NCI-H1092 (cell line): ENCODE results near the gene SELENOV.
"Not testable (repeated sequence)": the region's sequence is repeated elsewhere in the genome, so short reads cannot be mapped to it uniquely, and the experiment has no call there.

Experiments
- DNase-seq: peaks from one replicate; lab custom pipeline; 2025; lab: John Stamatoyannopoulos, UW

Gene SELENOV, protein sequence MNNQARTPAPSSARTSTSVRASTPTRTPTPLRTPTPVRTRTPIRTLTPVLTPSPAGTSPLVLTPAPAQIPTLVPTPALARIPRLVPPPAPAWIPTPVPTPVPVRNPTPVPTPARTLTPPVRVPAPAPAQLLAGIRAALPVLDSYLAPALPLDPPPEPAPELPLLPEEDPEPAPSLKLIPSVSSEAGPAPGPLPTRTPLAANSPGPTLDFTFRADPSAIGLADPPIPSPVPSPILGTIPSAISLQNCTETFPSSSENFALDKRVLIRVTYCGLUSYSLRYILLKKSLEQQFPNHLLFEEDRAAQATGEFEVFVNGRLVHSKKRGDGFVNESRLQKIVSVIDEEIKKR

DNA sequence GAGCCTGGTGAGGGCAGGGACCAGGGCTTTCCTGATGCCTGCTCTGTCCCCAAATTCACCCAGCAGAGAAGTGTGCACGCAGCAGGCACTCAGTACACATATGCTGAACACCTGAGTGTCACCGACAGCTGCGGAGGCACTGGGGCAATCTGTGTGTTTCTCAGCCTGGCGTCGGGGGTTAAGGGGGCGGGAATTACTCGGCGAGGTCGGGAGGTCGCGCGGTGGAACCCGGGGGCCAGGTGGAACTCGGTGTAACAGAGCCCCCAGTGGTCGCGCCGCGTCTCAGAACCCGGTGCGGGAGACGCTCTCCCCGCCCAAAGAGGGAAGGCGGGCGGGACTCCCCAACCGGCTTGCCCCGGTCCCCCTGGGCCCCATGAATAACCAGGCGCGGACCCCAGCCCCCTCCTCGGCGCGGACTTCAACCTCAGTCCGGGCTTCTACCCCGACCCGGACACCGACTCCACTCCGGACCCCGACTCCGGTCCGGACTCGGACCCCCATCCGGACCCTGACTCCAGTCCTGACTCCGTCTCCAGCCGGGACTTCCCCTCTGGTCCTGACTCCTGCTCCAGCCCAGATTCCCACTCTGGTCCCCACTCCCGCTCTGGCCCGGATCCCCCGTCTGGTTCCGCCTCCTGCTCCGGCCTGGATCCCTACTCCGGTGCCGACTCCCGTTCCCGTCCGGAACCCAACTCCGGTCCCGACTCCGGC, at the start of gene SELENOV:
TSS of gene SELENOV (plus strand) at position 300 of the 711 bp plus-strand sequence. CDS start at position 374, 74 bp downstream.
- DNase-seq, result peak; percentile 36

DNA sequence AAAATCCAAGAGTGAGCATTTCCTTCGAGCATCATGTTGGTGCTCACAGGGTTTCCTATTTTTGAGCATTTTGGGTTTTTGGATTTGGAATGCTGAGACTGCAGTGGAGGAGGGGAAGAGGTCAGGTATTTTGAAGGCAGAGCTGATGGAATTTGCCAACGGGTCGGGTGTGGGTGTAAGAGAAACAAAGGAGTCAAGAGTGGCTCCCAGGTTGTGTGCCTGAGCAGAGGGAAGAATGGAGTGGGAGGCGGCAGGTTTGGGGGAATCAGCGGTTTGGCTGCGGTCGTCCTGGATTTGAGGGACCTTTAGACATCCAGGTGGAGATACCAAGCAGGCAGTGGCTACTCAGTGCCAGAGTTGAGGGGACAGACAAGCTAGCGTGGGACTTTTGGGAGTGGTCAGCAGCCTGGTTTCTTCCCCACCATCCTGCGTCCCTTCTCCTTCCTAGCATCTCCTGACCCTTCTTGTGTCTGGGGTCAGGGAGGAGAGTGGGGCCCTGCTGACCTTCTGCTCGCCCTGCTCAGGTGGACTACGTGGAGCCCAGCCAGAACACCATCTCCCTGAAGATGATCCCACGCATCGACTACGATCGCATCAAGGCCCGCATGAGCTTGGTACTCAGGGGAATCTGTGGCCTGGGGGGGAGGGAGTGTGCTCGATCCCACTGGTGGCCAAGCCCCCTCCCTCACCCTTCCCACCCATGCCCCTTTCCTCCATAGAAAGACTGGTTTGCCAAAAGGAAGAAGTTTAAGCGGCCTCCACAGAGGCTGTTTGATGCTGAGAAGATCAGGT, 48.8 kb upstream of the SELENOV start:
- DNase-seq, result no peak

DNA sequence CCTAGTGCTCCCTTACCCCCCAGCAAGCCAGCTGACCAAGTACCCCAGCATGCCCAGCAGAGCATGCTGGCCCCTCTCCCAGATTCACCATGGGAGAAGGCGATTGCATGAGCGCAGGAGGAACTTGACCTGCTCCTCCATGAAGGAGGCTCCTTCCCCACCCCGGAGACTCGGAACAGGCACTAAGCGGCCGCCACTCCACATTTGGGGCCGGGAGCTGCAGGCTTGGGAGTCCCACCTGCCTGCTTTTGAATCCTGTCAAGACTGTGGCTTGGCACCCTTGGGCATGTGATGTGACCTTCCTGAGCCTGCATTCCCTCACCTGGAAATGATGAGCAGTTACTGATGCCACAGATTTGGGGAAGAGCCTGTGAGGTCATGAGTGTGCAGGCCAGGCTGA, 47.0 kb upstream of the SELENOV start:
- no peak for DNase-seq

DNA sequence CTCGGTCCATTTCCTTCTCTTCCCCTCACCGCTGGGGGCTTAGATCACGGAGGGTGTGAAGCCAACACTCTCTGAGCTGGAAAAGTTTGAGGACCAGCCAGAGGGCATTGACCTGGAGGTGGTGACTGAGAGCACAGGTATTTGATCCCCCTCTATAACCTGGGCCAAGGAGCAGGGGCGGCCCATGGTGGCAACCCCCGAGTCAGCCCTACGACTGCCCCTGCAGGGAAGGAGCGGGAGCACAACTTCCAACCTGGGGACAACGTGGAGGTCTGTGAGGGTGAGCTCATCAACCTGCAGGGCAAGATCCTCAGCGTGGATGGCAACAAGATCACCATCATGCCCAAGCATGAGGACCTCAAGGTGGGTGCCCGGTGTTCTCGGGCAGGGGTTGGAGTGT, 45.9 kb upstream of the SELENOV start:
- DNase-seq, result no peak

DNA sequence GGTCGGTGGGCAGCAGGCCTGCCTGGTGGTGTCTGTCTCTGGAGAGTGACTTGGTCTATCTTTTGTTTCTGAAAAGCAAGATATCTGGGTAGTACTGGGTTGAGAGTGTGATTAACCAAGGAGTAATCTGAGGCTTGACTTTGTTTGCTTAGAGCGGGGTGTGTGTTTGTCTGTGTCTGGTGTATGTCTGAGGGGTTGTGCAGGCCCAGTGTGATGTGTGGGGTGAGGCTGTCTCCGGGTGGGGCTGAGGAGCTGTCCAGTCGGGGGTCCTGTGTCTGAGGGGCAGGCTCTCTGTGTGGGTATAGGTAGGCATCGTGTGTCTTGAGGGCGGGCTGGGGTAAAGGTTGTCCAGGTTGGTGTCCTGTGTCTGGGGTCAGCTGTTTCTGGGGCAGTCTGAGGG, 45.4 kb upstream of the SELENOV start:
- DNase-seq, result no peak

DNA sequence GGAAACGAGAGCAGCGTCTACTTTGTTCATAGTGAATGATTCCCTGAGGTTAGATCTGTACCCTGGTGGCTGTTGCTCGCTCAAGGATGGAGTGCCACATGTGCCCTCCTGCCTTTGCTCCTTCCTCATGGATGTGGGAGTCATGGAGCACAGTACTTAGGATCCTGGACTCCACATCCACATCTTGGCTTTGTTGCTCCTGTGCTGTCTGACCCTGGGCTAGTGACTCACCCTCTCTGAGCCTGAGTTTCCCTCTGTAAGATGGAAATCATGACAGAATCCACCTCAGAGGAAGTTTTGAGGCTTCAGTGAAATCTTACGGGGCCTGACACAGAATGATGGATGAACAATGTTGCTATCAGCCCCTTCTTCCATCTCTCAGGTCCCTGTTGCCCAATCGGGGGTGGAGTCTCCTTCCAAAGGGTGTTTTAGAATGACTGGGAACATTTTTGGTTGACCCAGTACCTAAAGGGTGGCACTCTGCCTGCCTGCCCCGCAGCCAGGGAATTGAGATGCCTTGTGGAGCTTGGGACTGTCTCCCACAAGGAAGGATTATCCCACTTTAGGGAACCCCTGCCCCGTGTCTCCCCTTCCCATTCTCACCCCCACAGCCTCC, 44.1 kb upstream of the SELENOV start:
- DNase-seq, result no peak

DNA sequence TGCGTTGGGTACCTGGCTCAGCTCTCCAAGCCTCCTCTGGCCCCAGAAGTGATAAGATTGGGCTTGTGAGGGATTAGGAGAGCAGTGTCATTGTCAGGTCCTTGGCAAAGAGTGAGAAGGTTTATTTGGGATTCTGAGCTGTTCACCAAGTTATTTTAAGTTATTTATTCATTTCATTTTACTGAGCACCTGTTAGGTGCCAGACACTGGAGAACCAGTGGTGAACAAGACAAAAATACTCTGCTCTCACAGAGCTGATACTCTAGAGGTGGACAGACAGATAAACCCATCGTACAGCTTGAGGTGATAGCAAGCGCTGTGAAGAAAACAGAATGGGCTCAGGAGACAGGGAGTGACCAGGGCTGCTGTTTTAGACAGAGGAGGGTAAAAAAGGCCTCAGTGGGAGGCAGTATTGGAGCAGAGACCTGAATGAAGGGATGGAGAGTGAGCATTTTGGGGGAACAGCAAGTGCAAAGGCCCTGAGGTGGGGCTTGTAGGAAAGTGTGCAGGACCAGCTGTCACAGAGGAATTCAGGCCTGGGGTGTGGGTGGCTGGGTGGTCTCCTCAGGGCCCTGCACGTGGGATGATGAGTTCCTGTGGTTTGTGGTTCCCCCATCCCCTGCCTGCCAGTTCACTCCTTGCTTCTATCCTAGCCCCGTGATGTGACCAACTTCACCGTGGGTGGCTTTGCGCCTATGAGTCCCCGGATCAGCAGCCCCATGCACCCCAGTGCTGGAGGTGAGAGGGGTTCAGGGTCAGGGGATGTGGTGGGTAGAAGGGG, 43.0 kb upstream of the SELENOV start:
- no peak for DNase-seq

DNA sequence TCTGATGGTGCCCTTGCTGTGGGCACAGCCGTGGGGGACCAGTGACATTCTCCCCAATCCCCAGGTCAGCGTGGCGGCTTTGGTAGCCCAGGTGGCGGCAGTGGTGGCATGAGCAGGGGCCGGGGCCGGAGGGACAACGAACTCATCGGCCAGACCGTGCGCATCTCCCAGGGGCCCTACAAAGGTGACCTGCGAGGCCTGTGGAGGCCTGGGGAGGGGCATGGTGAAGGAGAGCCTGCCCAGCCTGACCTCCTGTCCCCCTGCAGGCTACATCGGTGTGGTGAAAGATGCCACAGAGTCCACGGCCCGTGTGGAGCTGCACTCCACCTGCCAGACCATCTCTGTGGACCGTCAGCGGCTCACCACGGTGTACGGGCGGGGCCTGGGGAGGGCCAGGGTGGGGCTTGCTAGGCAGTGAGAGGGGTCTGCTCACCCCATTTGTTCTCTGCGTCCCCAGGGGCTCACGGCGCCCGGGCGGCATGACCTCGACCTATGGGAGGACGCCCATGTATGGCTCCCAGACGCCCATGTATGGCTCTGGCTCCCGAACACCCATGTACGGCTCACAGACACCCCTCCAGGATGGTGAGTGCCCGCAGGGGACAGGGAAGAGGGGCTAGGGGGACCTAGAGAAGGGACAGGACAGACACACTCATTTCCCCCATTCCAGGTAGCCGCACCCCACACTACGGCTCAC, 42.0 kb upstream of the SELENOV start:
- DNase-seq, result no peak

DNA sequence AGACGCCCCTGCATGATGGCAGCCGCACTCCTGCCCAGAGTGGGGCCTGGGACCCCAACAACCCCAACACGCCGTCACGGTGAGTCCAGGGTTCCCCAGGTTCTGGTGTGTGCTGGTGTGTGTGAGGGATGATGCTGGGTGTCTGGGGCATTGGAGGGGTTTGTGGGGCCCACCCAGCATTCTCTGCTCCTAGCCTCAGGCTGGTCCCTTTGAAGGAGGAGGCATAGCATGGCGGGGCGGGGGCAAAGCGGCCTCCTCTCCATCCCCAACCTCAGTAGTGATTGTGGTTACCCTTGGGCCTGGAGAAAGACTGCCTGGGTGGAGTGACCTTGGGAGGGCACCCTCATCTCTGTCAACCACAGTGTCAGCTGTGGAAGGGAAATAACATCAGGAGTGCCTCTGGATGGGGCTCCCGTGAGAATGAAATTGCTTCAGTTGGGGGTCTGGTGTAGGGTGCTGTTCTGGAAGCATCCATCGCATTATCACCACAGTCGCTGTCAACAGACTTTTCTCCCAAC, 41.4 kb upstream of the SELENOV start:
- DNase-seq, result no peak

DNA sequence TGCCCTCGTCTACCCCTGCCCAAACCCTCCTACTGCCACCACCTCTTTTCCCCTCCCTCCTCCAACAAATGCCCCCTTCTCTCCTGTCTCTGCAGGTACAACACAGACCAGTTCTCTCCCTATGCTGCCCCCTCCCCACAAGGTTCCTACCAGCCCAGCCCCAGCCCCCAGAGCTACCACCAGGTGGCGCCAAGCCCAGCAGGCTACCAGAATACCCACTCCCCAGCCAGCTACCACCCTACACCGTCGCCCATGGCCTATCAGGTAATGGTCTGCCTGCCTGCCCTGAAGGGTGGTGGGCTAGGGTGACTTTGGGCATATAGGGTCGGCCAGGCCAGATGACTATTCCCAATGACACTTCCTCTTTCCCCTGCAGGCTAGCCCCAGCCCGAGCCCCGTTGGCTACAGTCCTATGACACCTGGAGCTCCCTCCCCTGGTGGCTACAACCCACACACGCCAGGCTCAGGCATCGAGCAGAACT, 40.8 kb upstream of the SELENOV start:
- no peak for DNase-seq

DNA sequence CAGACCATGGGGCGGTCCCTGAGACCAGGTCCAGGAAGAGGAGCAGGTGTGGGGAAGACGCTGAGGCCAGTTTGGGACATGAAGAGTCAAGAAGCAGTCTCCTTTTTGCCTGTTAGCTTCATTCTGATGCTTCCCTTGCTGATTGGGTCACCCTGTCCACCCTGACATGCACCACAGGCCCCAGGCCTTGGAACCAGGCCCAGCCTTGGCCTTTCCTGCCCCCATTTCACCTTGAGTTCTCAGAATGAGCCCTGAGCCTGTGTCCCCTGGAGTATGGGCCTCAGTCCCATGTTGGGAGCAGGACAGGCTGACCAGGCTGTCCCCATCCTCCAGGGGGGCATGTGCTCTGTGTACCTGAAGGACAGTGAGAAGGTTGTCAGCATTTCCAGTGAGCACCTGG, 39.2 kb upstream of the SELENOV start:
- no peak for DNase-seq

DNA sequence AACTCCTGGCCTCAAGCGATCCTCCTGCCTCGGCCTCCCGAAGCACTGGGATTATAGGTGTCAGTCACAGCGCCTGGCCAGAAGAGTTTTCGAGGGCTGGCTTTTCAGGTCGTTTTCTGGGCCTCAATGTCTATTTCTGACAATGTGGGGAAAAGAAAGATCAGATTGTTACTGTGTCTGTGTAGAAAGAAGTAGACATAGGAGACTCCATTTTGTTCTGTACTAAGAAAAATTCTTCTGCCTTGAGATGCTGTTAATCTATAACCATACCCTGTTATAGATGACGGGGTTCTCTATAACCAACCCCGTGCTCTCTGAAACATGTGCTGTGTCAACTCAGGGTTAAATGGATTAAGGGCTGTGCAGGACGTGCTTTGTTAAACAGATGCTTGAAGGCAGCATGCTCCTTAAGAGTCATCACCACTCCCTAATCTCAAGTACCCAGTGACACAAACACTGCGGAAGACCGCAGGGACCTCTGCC, 35.6 kb upstream of the SELENOV start:
- DNase-seq, result not testable (repeated sequence)

DNA sequence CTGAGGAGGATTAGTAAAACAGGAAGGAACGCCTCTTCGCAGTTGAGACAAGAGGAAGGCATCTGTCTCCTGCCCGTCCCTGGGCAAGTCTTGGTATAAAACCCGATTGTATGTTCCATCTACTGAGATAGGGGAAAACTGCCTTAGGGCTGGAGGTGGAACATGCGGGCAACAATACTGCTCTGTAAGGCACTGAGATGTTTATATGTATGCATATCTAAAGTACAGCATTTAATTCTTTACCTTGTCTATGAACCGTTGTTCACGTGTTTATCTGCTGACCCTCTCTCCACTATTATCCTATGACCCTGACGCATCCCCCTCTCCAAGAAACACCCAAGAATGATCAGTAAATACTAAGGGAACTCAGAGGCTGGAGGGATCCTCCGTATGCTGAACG, 35.0 kb upstream of the SELENOV start:
- no peak for DNase-seq

DNA sequence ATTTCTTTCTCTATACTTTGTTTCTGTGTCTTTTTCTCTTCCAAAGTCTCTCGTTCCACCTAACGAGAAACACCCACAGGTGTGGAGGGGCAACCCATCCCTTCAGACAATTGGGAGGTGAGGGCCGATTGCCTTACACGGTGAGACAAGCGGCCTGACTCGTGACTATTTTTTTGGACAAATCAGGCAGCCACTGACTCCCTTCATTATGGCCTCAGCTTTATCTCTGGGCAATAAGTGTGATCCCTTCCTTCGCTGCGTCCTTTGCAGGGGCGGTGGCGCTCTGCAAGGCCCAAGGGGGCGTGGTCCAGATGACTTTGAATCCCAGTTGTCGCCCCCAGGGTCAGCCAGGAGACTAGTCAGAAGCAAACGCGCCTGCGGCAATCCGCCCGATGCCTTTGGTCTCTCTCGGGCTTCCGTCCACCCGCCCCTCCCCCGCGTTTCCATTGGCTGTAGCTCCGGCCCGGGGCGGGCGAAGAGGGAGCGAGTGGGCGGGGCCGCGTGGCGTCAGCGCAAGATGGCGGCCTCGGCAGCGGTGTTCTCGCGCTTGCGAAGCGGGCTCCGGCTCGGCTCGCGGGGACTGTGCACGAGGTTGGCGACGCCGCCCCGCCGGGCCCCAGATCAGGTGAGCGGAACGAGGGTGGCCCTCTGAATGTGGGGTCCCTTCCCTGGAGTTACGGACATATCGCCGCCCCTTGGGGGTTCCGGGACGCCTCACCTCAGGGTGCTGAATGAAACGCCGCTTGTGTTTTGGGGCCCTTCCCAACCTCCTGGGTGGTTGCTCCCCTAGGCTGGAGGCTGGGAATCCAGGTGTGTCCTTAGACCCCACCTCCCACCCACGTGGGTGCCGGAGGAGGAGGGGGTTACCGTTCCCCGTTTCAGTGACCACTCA, 34.4 kb upstream of the SELENOV start, which contains the start of gene TIMM50:
TSS of gene TIMM50 (plus strand) at position 502 of the 892 bp plus-strand sequence. CDS start at position 518, 16 bp downstream.
- peak; percentile 88 for DNase-seq

DNA sequence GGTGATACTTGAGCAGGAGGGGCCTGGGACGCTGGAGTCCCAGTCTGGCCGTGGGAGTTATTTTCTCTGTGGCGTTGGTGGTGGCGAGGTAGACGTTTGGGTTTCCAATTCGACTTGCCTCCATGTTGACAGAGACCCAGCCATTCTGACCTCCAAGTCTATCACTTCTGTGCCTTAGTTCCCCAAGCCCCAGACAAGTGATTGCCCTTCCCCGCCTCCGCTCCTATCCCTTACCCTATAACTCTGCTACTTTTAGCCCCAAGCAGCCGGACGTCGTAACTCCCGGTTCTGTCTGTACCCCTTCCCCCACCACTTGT, 33.8 kb upstream of the SELENOV start:
- no peak for DNase-seq

DNA sequence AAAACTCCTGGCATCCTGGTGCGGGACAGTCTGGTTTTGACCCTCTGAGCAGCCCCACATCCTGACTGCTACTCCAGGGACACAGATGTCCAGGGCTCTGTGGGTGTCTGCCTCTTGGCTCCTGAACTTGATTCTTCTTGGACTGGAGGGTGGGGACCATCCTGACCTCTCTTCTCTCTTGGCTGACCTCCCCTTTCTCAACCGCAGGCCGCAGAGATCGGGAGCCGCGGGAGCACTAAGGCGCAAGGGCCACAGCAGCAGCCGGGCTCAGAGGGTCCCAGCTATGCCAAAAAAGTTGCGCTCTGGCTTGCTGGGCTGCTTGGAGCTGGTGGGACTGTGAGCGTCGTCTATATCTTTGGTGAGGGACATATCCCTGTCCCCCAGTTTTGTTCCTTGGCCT, 33.3 kb upstream of the SELENOV start:
- no peak for DNase-seq

DNA sequence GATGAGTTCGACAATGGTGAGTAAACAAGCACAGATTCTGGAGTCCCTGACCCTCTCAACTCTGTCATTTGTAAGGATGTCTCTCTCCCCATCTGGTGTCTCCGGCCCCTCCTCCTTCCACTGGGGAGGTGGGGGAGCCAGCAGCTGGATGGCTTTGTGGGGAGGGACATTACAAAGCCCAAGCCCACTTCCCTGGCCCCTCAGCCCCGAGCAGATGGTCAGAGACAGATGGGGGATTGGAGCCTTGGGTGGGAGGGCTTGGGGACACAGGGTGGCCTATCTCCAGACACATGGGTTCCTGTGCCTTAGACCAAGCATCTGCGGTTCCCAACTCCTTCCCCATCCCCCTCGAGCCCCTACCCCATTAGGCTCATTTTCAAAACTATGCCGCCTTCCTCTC, 31.8 kb upstream of the SELENOV start:
- DNase-seq, result no peak

DNA sequence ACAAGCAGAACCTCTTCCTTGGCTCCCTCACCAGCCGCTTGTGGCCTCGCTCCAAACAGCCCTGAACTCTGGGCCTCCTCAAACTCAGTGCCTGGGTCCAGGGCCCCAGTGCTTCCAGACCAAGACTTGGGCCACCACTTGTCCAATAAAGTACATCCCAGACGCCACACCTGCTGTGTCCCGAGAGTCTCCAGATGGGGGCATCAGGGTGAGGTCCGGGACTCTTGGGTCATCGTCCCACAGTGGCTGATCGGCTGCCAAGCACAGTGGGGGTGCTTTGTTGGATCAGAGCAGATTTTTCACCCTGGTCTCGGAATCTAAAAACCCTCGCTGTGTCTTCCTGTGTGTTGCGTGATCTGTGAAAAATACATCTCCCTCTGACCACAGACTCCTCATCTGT, 25.2 kb upstream of the SELENOV start:
- no peak for DNase-seq

DNA sequence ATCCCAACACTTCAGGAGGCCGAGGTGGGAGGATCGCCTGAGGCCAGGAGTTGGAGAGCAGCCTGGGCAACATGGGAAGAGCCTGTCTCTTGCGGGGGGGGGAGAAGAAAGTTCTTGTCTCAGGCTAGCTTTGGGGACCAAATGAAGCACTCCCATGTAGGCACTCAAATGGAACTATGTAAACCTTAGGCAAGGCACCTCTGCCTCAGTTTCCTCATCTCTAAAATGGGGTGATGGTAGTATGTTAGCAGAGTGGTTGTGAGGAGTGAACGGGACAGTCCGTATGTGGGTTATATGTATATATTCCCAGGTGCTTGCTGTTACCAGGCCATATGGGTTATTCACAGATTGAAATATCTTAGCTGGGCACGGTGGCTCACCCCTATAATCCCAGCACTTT, 22.7 kb upstream of the SELENOV start:
- no peak for DNase-seq
